ENCODE results near the gene PLIN5.

The PLIN5 gene

DNA sequence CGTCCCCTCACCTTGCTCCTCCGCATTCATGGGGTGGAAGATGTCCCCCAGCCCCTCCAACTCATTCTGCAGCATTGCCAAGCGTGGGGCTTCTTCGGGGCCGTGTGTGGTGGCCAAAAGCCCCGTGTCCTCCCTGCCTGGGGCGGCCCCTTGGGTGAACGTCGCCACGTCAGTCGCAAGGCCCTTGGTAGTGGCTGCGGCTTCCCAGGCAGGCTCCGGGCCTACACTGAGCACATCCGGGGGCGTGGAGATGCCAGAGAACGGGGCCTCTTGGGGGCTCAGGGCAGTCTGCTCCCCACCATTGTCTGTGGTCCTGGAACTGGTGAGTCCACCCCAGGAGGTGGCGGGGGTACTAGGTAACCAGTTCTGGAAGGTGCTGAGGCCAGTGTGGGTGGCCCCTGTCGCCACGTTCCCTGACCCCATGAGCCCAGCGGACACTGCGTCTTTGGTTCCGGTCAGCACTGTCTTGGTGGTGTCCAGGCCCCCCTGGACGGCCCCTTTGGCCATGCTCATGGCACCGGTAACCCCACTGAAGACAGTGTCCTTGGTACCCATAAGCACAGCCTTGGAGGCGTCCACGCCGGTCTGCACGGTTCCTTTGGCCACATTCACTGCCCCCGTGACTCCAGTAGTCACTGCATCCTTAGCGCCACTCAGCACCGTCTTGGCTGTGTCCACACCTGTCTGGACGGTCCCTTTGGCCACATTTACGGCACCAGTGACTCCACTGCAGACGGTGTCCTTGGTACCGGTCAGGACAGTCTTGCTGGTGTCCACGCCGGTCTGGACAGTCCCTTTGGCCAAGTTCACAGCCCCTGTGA lies 24.4 kb downstream of the PLIN5 start:
- TF ChIP-seq MYC (IDR thresholded peaks at IDR 0.05; ENCODE audit: low read depth, low read length): no peak
- no peak for TF ChIP-seq POLR2A (IDR thresholded peaks at IDR 0.05; ENCODE audit: extremely low read depth, insufficient read length)
- no peak overlapping the region for H3K4me3 ChIP-seq (ENCODE audit: low read depth, low read length)
- DNase-seq (ENCODE audit: low read depth): no peak

DNA sequence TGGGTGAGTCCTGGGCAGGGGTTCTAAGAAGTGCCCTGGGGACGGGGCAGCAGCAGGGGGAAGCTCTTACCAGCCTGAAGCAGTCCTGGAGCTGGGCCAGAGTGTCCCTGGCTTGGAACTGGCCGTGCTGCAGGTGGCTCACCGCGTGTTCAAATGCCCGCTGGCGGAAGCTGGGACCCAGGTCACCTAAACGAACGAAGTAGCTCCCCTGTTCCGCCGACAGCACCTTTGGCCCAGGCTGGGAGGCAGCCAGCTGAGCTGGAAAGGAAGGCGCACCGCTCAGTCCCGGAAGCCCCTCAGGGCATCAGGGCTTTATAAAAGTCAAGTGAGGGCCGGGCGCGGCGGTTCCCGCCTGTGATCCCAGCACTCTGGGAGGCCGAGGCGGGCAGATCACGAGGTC lies 26.3 kb downstream of the PLIN5 start:
- no peak for DNase-seq (ENCODE audit: low read depth)
- no peak overlapping the region for H3K4me3 ChIP-seq (ENCODE audit: low read depth, low read length)
- TF ChIP-seq MYC (IDR thresholded peaks at IDR 0.05; ENCODE audit: low read depth, low read length) (no peak), POLR2A (IDR thresholded peaks at IDR 0.05; ENCODE audit: extremely low read depth, insufficient read length) (no peak)
- TF ChIP-seq, protein P1, sequence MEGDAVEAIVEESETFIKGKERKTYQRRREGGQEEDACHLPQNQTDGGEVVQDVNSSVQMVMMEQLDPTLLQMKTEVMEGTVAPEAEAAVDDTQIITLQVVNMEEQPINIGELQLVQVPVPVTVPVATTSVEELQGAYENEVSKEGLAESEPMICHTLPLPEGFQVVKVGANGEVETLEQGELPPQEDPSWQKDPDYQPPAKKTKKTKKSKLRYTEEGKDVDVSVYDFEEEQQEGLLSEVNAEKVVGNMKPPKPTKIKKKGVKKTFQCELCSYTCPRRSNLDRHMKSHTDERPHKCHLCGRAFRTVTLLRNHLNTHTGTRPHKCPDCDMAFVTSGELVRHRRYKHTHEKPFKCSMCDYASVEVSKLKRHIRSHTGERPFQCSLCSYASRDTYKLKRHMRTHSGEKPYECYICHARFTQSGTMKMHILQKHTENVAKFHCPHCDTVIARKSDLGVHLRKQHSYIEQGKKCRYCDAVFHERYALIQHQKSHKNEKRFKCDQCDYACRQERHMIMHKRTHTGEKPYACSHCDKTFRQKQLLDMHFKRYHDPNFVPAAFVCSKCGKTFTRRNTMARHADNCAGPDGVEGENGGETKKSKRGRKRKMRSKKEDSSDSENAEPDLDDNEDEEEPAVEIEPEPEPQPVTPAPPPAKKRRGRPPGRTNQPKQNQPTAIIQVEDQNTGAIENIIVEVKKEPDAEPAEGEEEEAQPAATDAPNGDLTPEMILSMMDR (IDR thresholded peaks at IDR 0.05; ENCODE audit: low read depth, low read length): no peak
- TF ChIP-seq, protein P2, sequence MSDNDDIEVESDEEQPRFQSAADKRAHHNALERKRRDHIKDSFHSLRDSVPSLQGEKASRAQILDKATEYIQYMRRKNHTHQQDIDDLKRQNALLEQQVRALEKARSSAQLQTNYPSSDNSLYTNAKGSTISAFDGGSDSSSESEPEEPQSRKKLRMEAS (IDR thresholded peaks at IDR 0.05; ENCODE audit: low read depth, low read length): no peak

DNA sequence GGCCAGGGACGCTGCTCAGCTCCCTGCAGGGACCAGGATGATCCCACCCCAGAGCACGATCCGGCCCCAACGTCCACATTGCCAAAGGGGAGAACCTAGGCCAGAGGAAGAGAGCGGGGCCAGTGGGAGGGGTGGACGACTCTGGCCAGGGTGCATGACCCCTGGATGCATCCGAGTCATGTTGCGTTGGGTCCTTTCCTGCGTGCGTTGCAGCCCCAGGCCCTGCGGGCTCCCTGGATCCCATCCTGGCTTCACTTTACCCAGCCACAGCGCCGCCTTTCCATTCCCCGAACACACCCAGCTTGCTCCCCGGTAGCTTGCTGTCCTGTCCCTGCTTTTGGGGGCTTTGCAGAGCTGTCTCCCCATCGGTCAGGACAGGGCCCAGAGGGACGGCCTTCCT lies 27.2 kb downstream of the PLIN5 start:
- no peak overlapping the region for H3K4me3 ChIP-seq (ENCODE audit: low read depth, low read length)
- DNase-seq (ENCODE audit: low read depth): no peak
- TF ChIP-seq, protein P2 (IDR thresholded peaks at IDR 0.05; ENCODE audit: low read depth, low read length): no peak
- TF ChIP-seq, protein P1 (IDR thresholded peaks at IDR 0.05; ENCODE audit: low read depth, low read length): no peak
- no peak for TF ChIP-seq MYC (IDR thresholded peaks at IDR 0.05; ENCODE audit: low read depth, low read length)
- no peak for TF ChIP-seq POLR2A (IDR thresholded peaks at IDR 0.05; ENCODE audit: extremely low read depth, insufficient read length)

DNA sequence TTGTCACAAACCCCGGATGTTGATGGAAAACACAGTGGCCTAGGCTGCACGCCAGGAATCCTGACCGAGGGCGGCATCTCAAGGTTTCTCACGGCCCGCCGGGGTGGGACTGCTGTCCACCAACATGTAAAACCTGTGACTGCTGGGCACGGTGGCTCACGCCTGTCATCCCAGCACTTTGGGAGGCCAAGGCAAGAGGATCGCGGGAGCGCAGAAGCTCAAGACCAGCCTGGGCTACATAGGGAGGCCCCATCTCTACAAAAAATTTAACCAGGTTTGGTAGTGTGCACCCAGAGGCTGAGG lies 27.9 kb downstream of the PLIN5 start:
- TF ChIP-seq, protein P2 (IDR thresholded peaks at IDR 0.05; ENCODE audit: low read depth, low read length): no peak
- TF ChIP-seq POLR2A (IDR thresholded peaks at IDR 0.05; ENCODE audit: extremely low read depth, insufficient read length) (no peak), MYC (IDR thresholded peaks at IDR 0.05; ENCODE audit: low read depth, low read length) (no peak)
- TF ChIP-seq, protein P1 (IDR thresholded peaks at IDR 0.05; ENCODE audit: low read depth, low read length): no peak
- no peak overlapping the region for H3K4me3 ChIP-seq (ENCODE audit: low read depth, low read length)
- DNase-seq (ENCODE audit: low read depth): no peak

DNA sequence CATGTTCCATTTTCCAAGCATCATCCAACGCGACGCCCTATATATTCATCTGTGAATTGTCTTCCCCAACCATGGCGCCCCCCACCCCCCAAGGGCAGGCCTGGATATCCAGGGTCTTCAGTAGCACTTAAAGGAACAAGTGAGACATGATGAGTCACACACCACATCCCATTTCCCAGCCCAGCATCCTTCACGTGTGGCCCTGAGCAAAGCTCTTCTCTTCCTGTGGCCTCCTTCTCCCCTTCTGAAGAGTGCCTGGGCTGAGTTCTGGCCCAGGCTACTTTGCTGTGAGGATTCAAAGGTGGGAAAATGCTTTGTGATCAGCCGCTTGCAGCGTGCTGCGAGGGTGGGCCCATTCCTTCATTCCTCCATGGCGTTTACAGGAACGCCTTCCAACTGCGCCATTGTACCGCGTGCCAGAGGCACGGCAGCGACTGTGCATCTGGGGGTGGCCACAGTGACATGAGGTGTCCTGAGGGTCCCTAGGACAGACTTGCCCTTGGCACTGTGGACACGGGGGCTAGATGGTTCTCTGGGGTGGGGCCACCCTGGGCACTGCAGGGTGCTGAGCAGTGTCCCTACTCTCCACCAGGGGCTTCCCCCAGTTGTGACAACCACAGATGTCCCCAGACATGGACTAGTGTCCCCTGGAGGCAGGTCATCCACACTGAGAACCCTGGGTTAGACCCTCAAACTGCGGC lies 28.4 kb downstream of the PLIN5 start:
- DNase-seq (ENCODE audit: low read depth): peak; percentile 73
- no peak overlapping the region for H3K4me3 ChIP-seq (ENCODE audit: low read depth, low read length)

More for the DNA sequence above, 28.4 kb downstream of the PLIN5 start:
- TF ChIP-seq, protein P1 (IDR thresholded peaks at IDR 0.05; ENCODE audit: low read depth, low read length): no peak
- TF ChIP-seq POLR2A (IDR thresholded peaks at IDR 0.05; ENCODE audit: extremely low read depth, insufficient read length) (no peak), MYC (IDR thresholded peaks at IDR 0.05; ENCODE audit: low read depth, low read length) (no peak)
- TF ChIP-seq, protein P2 (IDR thresholded peaks at IDR 0.05; ENCODE audit: low read depth, low read length): no peak
